ENCODE results near the gene FNBP1L.
"Not testable (repeated sequence)": the region's sequence is repeated elsewhere in the genome, so short reads cannot be mapped to it uniquely, and the experiment has no call there.

FNBP1L gene

DNA sequence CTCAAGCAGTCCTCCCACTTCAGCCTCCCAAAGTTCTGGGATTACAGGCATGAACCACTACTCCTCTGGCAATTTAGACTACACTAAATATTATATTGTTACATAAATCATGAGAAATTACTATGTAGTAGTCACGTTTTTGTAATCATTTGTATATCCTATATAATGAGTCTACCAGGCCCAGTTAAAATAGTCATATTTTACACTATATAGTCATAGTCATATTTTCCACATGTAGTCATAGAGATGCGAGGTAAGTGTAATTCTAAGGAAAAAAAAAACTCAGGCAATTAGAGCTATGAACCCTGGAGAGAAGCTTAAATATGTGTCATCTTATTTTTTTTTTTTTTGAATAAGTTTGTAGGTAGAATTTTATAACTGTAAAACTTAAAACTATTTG lies 90.0 kb downstream of the FNBP1L start:
- no peak for DNase-seq

DNA sequence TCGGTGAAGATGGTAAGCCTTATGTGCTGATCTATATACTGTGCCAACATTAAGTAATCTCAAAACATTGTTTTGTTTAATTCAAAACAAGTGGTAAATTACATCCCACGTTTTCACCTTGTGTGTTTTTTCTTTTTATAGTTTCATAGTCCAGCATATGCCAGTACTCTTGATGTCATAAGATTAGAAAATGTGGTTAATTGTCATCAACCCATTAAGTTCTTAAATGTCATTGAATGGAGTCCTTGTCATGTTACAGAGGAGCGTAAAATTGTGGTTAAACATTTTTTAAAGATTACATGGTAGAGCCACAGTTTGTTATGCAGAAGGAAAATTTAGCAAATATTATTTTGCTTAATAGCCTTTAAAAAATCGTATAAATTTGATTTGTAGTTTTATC lies 93.1 kb downstream of the FNBP1L start:
- DNase-seq: no peak

DNA sequence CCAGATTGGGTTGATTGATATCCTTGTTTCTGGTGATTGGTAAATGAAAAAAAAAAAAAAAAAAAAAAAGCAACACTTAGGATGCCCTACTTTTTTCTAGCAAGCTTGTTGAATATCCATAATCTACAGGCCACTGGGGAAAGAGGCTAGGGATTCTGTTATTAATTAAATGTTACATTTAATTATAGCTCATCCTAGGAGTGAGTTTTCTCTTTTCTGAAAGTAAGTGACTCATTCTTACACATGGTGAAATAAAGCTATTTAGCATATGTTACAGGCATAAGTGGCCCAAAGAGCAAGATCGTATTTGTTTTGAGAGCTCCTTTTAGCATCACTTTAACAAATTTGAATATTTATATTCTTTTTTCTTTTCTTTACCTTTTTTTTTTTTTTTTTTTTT lies 94.5 kb downstream of the FNBP1L start:
- no peak for DNase-seq

DNA sequence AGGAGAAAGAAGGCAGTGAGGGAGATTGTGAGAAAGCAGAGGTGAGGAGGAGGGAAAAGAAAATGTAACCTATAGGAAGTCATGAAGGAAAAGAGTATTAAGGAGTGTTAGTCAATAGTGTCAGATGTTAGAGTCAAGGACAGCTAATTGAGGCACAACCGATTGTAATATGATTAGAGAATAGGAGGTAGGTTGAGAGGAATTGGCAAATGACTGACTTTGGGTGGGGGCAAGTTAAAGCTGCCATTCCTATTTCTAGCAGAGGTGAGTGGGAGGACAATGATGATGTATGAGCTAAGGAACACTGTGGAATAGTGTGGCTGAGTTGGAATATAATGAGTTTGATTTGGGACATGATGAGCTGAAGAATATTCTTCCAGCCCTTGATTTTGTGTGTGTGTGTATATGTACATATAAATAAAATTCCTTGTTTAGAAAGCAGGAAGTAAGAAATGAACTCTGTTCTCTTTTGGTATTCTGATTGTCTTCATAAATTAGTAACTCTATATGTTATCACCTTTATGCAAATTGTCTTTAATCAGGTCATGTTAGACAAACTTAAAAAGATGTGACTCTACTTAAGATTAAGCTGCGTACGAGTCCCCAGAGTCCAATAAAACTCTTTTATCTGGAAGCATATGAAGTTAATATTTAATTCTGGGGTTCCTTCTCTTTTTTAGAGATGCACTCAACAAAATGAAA lies 98.4 kb downstream of the FNBP1L start:
- DNase-seq: no peak

DNA sequence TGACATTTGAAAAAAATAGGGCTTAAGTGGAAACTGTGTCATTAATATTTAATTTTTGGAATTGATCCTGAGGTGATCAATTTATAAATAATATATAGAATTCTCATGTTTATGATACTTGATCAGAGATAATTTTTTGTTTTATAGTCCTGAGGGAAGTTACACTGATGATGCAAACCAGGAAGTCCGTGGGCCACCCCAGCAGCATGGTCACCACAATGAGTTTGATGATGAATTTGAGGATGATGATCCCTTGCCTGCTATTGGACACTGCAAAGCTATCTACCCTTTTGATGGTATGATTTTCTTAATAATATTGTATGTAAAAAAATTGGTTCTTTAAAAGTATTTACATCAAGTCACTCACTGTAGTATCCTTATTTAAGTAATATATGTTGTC lies 101.2 kb downstream of the FNBP1L start:
- DNase-seq: no peak

DNA sequence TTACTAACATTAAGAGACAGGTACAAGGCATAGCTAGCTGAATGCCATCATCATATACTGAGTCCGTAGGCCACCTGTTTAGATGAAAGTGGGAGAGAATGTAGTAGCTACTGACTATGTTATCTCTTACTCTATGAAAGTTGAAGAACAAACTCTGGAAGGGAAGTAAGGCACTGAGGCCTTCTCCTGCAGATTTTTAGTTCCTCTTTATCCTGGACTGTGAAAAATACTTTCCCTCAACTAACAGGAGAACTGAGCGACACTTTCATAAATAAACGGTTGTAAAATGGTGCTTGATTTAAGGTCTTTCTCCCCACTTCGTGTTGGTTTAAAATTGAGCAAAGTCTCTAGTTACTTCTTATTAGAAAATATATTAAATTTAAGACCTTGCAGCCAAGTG lies 101.9 kb downstream of the FNBP1L start:
- no peak for DNase-seq

DNA sequence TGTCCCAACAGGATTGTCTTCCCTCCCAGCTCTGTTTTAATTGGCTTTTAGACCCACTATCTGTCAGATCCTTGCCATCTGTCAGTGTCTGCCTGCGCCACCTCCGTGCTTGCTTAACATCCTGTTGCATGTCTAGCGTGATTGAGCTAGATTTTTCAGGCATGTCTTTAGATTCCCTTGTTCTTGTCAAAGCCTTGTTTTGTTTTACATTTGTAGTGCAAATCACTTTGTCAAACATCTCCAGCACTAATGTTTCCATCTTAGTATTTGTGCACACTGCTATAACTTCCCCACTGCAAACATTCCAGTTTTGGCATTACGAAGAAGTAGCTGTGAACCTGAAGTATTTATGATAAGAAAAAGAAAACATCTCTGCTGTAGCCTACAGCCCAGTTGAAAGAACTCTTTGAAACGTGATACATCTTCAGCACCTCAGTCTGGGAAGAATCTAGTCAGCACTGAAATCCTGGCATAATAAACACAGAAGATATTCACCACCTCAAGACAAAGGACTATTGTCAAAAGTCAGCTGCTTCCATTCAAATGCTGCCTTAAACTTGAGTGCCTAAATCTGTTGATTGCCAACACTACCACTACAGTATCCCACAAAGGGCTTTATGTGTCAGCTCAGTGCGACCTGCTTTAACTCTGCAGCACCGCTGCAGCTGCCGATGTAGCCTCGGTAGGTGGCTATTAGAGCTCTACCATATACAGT lies 105.0 kb downstream of the FNBP1L start:
- peak; percentile 27 for DNase-seq

DNA sequence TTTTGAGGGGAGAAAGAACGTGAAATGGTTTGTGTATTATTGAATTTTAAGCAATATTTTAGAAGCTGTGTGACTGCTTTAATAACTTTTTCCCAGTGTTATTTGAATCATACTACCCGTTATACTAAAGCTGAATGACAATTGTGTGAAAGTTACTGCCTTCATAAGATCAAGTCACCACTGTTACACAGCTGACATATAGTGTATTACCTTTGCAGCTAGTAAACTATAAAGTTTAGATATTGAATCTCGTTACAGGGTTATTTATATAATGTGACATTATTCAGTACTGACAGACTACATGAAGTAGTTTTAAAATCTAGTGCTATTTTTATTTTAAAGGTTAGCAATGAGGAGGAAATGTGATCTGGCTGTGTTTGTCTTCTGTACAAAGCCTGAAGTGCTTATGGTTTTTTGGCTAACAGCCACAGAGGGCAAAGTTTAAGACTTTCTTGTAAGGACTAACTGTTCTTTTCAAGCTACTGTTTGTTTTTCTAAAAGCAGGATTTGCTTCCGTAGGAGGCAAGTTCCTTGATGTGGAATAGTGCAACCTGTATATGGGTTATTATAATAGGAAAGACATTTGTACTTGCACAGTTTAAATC lies 106.1 kb downstream of the FNBP1L start:
- DNase-seq: not testable (repeated sequence)

DNA sequence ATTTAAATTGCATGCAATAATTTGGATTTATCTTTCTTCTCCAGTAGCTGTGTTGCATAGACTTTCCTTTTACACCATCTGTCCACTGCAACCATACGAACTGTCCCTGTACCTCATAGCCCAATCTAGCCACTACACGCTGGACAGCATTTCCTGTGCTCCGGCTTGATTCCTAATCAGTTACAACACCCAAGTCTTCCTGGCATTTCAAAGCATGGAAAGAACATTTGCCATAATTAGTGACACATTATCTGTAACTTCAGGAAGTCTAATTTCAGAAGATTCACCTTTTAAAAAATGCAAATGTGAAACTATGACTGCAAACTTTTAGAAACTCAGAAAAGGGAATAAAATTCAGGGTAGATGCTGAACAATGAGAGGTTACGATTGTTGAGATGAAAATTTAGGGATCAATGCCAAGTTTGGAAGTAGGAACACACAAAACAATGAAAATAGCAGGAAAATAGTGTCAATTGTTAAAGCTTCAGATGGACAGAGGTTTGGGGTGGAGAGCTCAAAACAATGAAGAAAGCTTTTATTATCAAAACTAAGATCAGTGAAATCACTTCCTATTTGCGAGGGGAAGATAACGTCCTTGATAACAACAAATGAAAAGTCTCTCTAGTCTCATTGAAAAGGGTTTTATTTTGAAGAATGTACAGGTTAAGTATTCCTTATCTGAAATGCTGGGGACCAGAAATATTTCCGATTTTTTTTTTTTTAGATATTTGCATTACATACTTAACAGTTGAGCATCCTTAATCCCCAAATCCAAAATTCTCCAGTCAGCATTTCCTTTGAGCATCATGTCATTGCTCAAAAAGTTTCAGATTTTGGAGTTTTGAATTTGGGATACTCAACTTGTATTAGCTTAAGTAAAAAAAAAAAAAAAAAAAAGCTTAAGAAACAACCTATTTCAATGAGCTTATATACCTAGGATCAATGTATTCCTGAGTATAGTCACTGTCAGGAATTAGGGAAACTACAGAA lies 107.3 kb downstream of the FNBP1L start:
- no peak for DNase-seq

DNA sequence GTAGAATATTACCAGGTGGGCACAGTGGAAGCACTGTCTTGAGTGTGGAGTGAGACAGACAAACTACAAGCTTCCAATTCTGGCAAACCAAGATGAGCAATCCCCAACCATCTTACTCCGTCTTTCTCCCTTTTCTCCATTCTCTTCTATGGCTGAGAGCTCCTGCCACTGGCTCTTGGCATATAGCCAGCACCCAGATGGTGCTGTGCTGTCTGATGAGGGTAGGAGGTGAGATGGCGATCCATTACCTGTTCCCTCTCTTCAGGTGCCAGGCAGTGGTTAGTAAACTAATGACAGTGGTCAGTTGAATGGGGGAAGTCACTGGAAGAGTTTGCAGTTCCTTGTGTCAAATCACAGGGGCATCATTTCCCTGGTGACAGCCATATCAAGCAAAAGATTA lies 108.4 kb downstream of the FNBP1L start:
- peak; percentile 10 for DNase-seq

DNA sequence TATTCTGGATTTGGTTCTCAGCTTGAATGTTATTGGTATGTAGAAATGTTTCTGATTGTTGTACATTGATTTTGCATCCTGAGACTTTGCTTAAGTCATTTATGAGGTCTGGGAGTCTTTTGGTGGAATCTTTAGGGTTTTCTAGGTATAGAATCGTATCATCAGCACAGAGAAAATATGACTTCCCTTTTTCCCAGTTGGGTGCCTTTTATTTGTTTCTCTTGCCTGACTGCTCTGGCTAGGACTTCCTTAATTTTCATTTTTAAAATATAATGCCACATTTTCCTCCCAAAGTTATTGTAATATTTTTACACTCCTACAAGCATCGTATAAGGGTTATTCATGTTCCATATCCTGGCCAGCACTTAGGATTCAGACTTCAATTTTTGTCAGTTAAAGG lies 111.1 kb downstream of the FNBP1L start:
- no peak for DNase-seq

DNA sequence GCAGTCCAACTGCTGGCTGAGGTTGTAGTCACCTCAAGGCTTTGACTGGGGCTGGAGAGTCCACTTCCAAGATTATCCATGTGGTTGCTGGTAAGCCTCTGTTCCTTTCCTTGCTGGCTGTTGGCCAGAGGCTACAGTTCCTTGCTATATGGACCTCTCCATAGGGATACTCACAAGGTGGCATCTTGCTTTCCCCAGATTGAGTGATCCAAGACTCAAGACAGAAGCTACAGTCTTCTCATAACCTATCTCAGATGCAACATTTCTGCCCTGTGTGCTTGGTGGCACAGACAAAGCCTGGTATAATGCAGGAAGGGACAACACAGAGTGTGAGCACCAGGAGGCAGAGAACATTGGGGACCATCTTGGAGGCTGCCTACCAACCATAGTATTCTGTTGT lies 111.8 kb downstream of the FNBP1L start:
- no peak for DNase-seq

DNA sequence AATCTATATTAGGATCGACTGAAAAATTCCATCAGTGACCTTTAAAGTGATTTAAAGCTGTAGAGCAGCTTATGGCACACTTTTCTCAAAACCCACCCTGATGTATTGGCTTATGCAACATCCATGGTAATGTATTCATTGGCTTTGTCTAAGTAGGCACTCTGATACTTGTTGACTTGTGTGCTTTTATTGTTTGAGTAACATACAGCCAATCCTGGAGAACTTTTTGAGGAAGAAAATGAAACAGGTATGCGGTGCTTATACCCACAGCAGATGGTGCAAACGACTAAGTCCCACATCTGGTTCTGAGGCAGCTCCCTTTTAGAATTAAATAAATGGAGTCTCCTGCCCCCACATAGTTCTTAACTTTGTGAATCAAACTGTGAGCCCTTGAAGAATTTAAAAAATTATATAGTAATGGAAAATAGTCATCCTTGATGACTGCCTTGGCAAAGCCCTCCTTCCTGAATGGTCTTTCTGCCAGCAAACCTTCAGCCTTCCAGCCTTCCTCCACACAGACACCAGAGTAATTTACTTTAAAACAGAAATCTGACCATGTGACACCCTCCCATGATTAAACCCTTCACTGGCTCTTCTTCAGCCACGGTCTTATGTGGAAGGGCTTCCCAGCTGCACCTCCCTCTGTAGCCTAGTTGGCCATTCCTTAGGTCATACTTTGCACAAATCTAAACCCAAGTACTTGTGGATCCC lies 117.7 kb downstream of the FNBP1L start:
- no peak for DNase-seq

DNA sequence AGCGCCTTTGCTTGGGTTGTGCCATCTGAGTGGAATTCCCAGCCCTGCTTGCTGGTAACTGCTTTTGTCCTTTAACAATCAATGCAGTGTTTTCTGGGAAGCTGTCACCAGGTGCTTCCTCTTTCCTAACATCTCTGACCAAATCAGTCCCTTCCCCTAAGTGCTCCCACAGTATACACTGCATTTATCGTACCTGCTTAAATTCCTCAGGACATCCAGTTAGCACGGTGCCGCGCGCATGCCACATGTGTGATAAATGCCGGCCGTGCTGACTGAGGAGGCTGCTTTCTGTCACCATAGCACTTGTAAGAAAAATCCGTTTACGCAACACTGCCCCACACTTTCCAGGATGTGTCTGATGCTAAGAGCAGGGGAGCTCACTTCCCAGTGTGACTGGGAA lies 118.3 kb downstream of the FNBP1L start:
- no peak for DNase-seq

DNA sequence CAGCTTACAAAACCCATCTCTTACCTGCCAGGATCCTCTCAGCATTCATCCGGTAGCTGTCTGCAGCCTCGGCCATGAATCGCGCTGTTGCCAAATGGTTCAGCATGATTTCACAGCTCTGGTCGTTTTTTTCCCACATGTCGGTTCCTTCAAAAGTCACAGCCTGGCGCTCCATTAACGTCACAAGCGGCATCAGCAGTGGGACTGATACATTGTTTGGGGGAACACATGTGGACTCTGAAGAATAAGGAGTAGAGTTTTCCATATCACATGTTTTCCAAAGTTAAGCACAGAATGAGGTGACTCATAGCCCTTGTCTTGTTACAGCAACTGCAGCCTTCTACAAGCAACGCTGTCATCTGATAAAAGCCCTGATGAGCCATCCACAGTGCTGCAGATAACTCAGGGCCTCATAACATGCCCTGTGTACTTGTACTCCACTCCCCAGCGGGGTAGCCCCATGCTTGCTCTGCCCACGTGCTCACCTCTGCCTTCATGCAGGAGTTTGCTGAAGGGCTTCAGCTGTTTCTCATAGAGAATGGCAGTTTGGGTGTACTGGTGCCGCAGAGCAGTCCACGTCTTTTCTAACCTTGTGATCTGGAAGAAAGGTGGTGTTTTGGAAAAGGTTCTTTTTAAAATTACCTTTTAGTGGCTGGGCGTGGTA lies 119.5 kb downstream of the FNBP1L start:
- no peak for DNase-seq

DNA sequence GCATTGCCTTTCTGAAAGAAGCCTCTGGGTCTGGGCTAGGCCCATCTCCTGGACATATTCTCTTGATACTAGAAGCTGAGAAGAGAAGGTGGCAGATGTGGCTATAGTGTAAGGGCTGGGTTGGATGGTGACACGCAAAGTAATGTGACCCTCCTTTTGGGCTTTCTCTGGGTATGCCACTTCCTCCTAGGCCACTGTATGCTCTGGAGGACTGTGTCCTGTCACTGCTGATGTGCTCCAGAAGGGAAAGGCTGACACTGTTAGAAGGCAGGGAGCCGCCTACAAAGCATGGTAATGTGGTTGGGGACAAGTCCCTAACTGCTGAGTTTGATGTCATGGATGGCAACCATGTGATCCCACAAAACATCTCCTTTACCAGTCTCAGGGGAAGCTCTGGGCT lies 121.6 kb downstream of the FNBP1L start:
- no peak for DNase-seq

DNA sequence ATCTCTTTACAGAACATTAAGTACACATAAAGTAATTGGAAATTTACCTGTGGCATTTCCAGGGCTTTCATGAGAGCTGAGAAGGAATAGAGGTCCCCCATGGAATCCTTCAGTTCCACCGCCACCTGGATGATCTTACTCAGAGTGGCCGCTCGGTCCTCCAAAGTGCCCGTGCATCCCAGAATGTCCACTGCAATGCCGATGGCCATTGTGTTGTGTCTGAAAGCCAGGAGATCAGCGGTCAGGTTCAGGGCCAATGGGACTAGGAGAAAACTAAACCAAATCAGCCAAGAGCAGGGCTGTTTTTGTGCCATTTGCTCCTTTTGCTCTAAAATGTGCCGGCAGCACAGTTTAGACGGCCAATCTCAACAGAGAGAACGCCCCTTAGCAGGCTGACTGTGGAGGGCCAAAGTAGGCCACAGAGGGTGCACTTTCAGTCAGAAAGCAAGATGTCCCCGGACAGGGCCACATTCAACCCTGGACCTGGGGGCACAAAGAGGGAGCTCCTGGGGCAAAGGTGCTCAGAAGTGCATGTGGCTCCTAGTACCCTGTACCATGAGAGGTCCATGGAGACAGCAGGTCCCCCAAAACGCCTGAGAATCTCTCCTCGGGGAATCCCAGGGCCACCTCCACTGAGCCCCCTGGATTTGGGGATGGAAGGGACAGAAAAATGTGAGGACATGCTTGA lies 123.8 kb downstream of the FNBP1L start:
- no peak for DNase-seq

DNA sequence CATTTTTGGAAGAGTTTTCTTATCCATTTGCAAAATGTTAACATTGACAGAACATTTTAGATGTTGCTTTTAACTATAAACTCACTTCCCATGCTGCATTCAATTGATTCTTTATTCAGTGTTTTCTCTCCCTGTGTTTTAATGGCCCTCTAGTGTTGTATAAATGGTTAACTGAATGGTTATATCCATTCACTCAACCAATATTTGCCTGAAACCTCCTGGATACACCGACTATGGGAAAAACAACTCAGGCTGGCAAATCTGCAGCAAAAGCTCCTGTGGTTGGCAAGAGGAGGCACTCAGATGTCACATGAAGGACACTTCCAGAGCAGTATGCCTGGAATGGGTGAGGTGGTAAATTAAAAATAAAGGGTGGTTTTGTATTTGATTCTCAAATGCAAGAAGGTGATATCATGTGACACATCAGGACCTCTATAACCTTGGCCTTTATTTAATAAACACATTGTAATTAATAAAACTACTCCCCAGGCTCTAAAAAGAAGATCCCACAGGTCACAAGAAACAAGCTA lies 126.1 kb downstream of the FNBP1L start:
- DNase-seq: no peak

DNA sequence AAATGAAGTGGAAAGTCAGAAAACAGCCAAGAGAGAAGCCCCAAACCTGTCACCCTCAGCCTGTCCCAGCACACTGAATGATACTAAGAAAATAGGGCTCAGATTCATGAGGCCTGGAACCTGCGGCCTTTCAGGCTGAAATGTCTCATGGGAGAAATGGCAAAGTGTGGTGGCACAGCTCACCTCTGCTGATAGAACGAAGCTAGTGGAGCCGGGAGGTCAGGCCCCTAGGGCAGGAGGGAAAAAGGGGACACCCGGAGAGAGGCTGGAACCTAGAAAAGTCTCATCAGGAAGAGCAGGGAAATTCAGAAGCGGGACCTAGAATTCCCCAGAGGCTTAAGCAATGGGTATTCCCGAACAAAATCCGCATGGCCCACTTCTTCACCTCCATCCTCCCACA lies 126.6 kb downstream of the FNBP1L start:
- DNase-seq: no peak

DNA sequence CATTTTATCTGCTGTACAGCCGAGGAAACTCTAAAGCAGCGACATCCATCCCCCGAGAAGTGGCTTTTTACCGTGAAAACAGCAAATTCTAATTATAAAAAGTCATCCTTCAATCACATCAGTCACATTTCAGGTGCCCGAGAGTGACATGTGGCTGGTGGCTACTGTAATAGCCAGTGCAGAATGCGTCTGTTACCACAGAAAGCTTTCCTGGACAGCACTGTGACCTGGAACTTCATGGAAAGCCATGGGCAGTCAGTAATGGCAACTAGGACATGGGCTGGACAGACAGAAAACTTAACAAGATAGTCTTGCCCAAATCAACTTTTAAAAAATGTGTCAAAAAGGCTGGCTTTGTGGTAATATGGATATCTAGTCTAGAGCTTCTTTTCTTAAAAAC lies 127.1 kb downstream of the FNBP1L start:
- no peak for DNase-seq
